ENCODE data around the gene DLGAP5.
A peak's percentile ranks its signal among the peaks of the same experiment; 100 is the strongest.

DLGAP5 gene

DNA sequence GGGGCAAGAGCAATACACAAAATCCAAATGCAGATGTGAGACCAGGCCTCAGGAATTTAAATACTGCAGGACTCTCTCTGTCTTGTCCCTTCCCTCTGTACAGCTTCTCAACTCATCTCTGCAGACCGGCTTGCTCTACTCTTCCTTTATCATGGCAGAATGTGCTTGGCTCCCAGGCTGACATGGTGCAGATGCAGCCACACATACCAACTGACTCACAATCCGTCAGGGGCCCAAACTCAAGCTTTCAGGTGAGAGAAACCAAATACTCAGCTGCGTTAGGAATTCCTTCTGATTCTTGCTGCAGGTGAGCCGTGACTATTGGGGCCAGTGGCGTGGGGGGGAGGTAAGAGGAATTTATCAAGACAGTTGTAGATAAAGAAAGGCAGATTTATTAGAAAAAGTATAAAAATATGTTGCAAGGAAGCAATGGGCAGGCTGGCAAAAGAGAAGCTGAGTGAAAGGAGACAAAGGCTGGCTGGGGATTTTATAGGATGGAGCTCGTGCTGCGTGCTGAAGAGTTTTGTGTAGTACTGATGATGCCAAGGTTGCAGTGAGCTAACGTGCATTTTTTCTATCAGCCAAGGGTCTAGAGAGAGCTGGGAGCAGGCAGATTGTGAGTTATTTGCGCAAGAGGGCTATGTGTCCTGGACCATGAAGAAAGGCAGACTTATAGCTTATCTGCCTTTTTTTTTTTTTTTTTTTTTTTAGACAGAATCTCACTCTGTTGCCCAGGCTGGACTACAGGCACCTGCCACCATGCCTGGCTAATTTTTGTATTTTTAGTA lies 67.3 kb downstream of the DLGAP5 start:
- H3K27ac ChIP-seq: peak overlapping the region; percentile 96

DNA sequence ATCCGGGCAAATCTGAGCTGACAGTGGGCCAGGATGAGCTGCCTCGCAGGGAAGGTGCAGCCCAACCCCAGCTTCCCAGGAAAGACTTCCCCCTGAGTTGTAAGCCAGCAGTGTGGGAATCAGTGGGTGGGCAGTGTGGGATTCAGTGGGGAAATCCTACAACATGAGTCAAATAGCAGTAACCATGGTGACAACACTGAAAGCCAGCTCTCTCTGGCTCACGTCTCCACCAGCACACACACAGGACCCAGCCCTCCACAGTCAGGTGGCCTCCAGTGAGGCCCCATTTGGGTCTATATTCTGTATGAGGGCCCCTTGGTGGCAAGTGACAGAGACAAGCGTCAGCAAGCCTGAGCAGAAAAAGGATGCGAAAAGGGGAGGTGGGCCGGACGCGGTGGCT lies 68.3 kb downstream of the DLGAP5 start:
- TF ChIP-seq ZFX (IDR thresholded peaks at IDR 0.05): 0 out of 2 replicates have a peak, but pooled peaks have one; percentile 11
- TF ChIP-seq, protein P1, sequence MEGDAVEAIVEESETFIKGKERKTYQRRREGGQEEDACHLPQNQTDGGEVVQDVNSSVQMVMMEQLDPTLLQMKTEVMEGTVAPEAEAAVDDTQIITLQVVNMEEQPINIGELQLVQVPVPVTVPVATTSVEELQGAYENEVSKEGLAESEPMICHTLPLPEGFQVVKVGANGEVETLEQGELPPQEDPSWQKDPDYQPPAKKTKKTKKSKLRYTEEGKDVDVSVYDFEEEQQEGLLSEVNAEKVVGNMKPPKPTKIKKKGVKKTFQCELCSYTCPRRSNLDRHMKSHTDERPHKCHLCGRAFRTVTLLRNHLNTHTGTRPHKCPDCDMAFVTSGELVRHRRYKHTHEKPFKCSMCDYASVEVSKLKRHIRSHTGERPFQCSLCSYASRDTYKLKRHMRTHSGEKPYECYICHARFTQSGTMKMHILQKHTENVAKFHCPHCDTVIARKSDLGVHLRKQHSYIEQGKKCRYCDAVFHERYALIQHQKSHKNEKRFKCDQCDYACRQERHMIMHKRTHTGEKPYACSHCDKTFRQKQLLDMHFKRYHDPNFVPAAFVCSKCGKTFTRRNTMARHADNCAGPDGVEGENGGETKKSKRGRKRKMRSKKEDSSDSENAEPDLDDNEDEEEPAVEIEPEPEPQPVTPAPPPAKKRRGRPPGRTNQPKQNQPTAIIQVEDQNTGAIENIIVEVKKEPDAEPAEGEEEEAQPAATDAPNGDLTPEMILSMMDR (conservative IDR thresholded peaks at IDR 0.05): no peak
- H3K27ac ChIP-seq: peak overlapping the region; percentile 96

More for the DNA sequence above, 67.3 kb downstream of the DLGAP5 start:
- no peak for TF ChIP-seq ZFX (IDR thresholded peaks at IDR 0.05)
- TF ChIP-seq, protein P1 (conservative IDR thresholded peaks at IDR 0.05): no peak

DNA sequence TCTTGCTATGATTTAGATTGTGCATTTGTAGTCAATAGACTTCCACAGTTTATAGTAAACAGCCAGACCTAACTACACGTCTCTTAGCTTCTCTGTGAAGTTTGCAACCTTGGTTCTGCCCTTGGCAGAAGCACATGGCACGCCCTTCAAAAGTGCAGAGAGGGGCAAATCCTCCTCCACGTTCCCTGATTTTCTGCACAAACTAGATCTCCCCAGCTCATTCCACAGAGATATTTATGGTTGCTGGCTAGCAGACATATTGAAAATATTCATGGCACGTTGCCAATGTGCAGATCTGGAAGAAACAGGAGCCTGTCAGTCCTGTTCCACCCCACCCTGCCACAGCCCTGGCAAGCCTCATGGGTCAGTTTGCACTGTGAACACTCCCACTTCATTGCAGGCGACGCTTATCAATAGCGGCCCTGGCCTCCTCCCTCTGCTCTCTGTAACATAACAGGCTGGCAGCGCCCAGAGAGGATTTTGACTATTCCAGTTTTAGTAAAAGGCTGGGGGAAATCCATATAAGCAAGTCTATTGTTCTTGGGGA lies 68.9 kb downstream of the DLGAP5 start:
- TF ChIP-seq, protein P1 (conservative IDR thresholded peaks at IDR 0.05): no peak
- no peak for TF ChIP-seq ZFX (IDR thresholded peaks at IDR 0.05)
- peak overlapping the region; percentile 96 for H3K27ac ChIP-seq

DNA sequence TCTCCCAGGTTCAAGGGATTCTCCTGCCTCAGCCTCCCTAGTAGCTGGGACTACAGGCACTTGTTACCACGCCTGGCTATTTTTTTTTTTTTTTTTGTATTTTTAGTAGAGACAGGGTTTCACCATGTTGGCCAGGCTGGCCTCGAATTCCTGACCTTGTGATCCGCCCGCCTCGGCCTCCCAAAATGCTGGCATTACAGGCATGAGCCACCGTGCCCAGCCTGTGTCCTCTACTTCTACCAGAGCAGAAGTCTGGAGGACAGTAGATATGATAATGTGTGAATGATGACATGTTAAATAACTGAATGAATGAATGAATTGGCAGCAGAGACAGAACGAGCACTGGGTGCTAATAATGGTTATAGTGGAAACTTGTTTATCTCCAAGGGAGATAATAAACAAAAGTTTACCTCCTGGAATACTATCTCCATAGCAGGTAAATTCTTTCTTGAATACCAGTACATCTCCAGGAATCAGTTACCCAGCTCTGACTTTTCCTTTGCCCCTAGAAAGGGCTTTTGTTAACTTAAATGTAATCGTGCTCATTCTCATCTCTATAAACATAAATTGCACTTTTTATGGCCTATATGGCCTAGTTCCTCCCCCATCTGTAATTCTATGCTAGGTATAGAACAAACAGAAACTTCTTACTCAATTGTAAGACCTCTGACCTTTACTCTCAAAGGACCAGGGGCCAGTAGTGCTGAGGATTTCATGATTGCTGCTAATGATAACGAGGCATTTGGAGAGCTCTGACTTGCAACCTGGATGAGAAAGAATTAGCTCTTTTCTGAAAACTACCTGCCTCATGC lies 69.6 kb downstream of the DLGAP5 start:
- TF ChIP-seq ZFX (IDR thresholded peaks at IDR 0.05): no peak
- TF ChIP-seq, protein P1 (conservative IDR thresholded peaks at IDR 0.05): no peak
- H3K27ac ChIP-seq: peak overlapping the region; percentile 96

DNA sequence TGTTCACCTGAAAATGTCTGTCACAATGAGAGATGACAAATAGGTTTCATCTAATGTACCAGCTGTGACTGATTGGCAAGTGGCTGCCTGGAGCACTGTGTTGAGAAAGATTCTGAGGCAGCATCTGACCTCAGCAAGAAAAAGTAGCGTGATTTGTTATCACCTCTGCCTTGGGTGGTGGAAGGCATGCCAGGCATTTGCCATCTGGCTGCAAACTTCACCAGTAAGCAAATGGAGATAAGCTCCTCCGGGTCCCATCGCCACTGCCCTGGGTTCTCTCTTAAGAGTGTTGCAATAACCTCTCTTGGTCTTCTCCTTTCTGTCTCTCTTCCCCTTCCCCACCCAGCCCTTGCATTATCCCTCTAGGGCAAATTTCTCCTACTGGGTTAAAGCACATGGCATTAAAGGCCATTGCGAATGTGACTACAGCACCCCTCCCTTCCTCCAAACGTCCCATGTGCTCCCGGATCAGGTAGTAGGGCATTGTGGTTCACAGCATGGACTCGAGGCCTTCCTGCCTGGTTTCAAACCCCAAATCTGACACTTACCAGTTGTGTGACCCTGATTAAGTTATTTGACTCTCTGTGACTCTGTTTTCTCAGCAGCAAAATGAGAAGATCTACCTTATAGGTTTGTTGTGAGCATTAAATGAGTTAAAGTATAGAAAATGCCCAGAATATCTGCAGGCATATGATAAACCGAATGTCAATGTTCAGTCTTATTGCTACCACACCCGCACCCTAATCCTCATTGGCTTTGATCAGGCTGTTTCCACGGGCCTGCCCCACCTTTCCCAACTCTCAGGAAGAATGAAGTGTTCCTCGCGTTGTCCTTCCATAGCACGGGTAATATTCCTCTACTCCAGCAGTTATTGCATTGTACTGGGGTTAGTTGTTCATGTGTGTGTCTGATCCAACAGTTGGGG lies 70.6 kb downstream of the DLGAP5 start:
- TF ChIP-seq, protein P1 (conservative IDR thresholded peaks at IDR 0.05): no peak
- no peak for TF ChIP-seq ZFX (IDR thresholded peaks at IDR 0.05)
- H3K27ac ChIP-seq: peak overlapping the region; percentile 96

DNA sequence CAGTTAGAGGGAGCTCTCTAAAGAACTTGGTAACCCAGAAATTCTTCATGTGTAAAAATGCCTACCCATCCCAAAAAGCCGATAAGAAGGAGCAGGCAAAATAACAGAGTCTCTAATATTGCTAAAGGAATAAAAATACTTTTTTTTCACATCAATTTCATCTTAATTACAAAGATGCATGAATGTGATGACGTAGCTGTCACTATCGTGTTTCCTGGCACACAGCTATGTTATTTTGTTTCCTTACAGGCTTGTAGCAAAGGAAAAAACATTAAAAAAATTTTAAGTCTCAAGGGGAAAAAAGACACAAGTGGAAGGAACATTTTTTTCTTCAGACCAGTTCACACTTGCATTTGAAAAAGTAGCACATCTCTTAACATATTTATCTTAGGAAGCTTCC lies 72.6 kb downstream of the DLGAP5 start:
- H3K27ac ChIP-seq: peak overlapping the region; percentile 29; the same call in 1 of the 2 replicates
- TF ChIP-seq, protein P1 (conservative IDR thresholded peaks at IDR 0.05): no peak
- no peak for TF ChIP-seq ZFX (IDR thresholded peaks at IDR 0.05)
